Astrocyte (in vitro differentiated cells and primary cell): ENCODE measurements around the gene PAPLN. TPM values are rescaled to one million over a fixed set of nuclear protein-coding genes. Genes with fewer than 3 reads are reported as not detected.

Experiments
- DNase-seq: peaks from one replicate; pipeline ENCODE4 v3.0.0-alpha.2; 2010; ENCODE audit warnings: low read depth
- FAIRE-seq: peaks from 2 replicates; lab custom pipeline; 2011; peaks lifted over from hg19 to GRCh38; lab: Jason Lieb, UNC
- H2AFZ ChIP-seq: 2 replicates; pipeline ENCODE4 v1.6.0; 2012; ENCODE audit warnings: low read depth, low read length, inconsistent platforms
- H3K27ac ChIP-seq: 2 replicates; pipeline ENCODE4 v1.5.1; 2011; ENCODE audit warnings: low read depth, low read length, inconsistent platforms
- H3K27me3 ChIP-seq: 2 replicates; pipeline ENCODE4 v1.6.0; 2011; ENCODE audit warnings: low read length, inconsistent platforms; ENCODE audit not compliant: insufficient read depth
- H3K36me3 ChIP-seq: 2 replicates; pipeline ENCODE4 v1.5.1; 2011; ENCODE audit warnings: low read length, inconsistent platforms; ENCODE audit not compliant: insufficient read depth
- H3K4me1 ChIP-seq: 2 replicates; pipeline ENCODE4 v1.5.1; 2011; ENCODE audit warnings: low read length, inconsistent platforms; ENCODE audit not compliant: insufficient read depth
- H3K4me2 ChIP-seq: 2 replicates; pipeline ENCODE4 v1.6.0; 2012; ENCODE audit warnings: low read length, inconsistent platforms
- H3K4me3 ChIP-seq: 2 replicates; pipeline ENCODE4 v1.5.1; 2011; ENCODE audit warnings: low read depth, mild to moderate bottlenecking, low read length, inconsistent platforms; ENCODE audit not compliant: insufficient read depth
- H3K79me2 ChIP-seq: 2 replicates; pipeline ENCODE4 v1.6.0; 2012; ENCODE audit warnings: mild to moderate bottlenecking, low read length, inconsistent platforms; ENCODE audit not compliant: insufficient read depth
- H3K9ac ChIP-seq: 2 replicates; pipeline ENCODE4 v1.6.0; 2012; ENCODE audit warnings: mild to moderate bottlenecking, low read length, inconsistent platforms
- H3K9me3 ChIP-seq: 2 replicates; pipeline ENCODE4 v1.5.1; 2012; ENCODE audit warnings: low read depth, mild to moderate bottlenecking, low read length, inconsistent platforms; ENCODE audit not compliant: insufficient read depth
- H4K20me1 ChIP-seq: 2 replicates; pipeline ENCODE4 v1.6.0; 2012; ENCODE audit warnings: low read length, inconsistent platforms; ENCODE audit not compliant: insufficient read depth
- H3K27ac Mint-ChIP-seq: one replicate; pipeline ENCODE4 v1.8.0; 2021; ENCODE audit warnings: mild to moderate bottlenecking, mixed read lengths; ENCODE audit not compliant: unreplicated experiment
- H3K27me3 Mint-ChIP-seq: one replicate; pipeline ENCODE4 v1.8.0; 2021; ENCODE audit warnings: low read depth, mixed read lengths; ENCODE audit not compliant: unreplicated experiment
- H3K36me3 Mint-ChIP-seq: one replicate; pipeline ENCODE4 v1.8.0; 2021; ENCODE audit warnings: low read depth, mixed read lengths; ENCODE audit not compliant: unreplicated experiment
- H3K4me1 Mint-ChIP-seq: one replicate; pipeline ENCODE4 v1.8.0; 2021; ENCODE audit warnings: low read depth, mixed read lengths; ENCODE audit not compliant: unreplicated experiment
- H3K4me3 Mint-ChIP-seq: one replicate; pipeline ENCODE4 v1.8.0; 2021; ENCODE audit warnings: mild to moderate bottlenecking, moderate library complexity, mixed read lengths; ENCODE audit not compliant: unreplicated experiment
- H3K9me3 Mint-ChIP-seq: one replicate; pipeline ENCODE4 v1.8.0; 2021; ENCODE audit warnings: mild to moderate bottlenecking, mixed read lengths; ENCODE audit not compliant: unreplicated experiment
- EZH2 ChIP-seq: IDR thresholded peaks from 2 replicates; pipeline ENCODE4 v1.6.1; 2012; ENCODE audit warnings: mild to moderate bottlenecking, low read length, inconsistent platforms; ENCODE audit not compliant: insufficient read depth
- total RNA-seq: library from RNA; stranded (reverse); gene quantifications from 2 replicates; pipeline ENCODE4 v1.2.1, GENCODE V29; 2021
- TF ChIP-seq, protein P1 (sequence below): IDR thresholded peaks from 2 replicates; pipeline ENCODE4 v1.5.1; 2011; ENCODE audit warnings: low read depth, mild to moderate bottlenecking, inconsistent platforms, low read length, moderate library complexity; ENCODE audit not compliant: insufficient read depth

PAPLN gene
- total RNA-seq, 1 donor from 2014 or later: 5.0 TPM

- peak overlapping the region; percentile 83 for H3K4me2 ChIP-seq
- no peak for FAIRE-seq
- Mint-ChIP-seq H3K9me3 (no peaks in the 10 kb centered on the region), H3K36me3 (peaks cover 9% of the 10 kb centered on the region), H3K4me3 (no peak overlapping the region), H3K4me1 (peaks cover 18% of the 10 kb centered on the region), H3K27ac (peak overlapping the region; percentile 31), H3K27me3 (no peaks in the 10 kb centered on the region)
- peaks cover 2% of the 10 kb centered on the region for H3K27me3 ChIP-seq
- DNase-seq: peak; percentile 87
- peaks cover 18% of the 10 kb centered on the region for H3K4me1 ChIP-seq
- peak overlapping the region; percentile 38 for H3K4me3 ChIP-seq
- no peak for TF ChIP-seq EZH2
- no peaks in the 10 kb centered on the region for H3K9me3 ChIP-seq
- H3K27ac ChIP-seq: peak overlapping the region; percentile 75
- no peaks in the 10 kb centered on the region for H4K20me1 ChIP-seq
- H3K9ac ChIP-seq: peak overlapping the region; percentile 52
- H3K79me2 ChIP-seq: no peaks in the 10 kb centered on the region
- no peaks in the 10 kb centered on the region for H3K36me3 ChIP-seq
- peak overlapping the region; percentile 65 for H2AFZ ChIP-seq
Observed at GRCh38 chr14:73227812-73228781, 9.2 kb upstream of the PAPLN start.

GRCh38 chr14:73230051-73230450 is 7.3 kb upstream of the PAPLN start:
- peaks cover 29% of the 10 kb centered on the region for H3K4me1 Mint-ChIP-seq
- Histone ChIP-seq H3K4me2 (no peak overlapping the region), H3K27ac (no peak overlapping the region), H3K79me2 (no peaks in the 10 kb centered on the region), H3K27me3 (peaks cover 21% of the 10 kb centered on the region), H2AFZ (no peak overlapping the region), H3K36me3 (no peaks in the 10 kb centered on the region), H4K20me1 (no peaks in the 10 kb centered on the region), H3K9me3 (no peaks in the 10 kb centered on the region), H3K4me1 (peaks cover 18% of the 10 kb centered on the region), H3K9ac (no peak overlapping the region), H3K4me3 (no peak overlapping the region)
- H3K4me3 Mint-ChIP-seq: no peak overlapping the region
- H3K27me3 Mint-ChIP-seq: peaks cover 11% of the 10 kb centered on the region
- no peak overlapping the region for H3K27ac Mint-ChIP-seq
- DNase-seq: no peak
- FAIRE-seq: no peak
- no peaks in the 10 kb centered on the region for H3K9me3 Mint-ChIP-seq
- TF ChIP-seq, protein P1, sequence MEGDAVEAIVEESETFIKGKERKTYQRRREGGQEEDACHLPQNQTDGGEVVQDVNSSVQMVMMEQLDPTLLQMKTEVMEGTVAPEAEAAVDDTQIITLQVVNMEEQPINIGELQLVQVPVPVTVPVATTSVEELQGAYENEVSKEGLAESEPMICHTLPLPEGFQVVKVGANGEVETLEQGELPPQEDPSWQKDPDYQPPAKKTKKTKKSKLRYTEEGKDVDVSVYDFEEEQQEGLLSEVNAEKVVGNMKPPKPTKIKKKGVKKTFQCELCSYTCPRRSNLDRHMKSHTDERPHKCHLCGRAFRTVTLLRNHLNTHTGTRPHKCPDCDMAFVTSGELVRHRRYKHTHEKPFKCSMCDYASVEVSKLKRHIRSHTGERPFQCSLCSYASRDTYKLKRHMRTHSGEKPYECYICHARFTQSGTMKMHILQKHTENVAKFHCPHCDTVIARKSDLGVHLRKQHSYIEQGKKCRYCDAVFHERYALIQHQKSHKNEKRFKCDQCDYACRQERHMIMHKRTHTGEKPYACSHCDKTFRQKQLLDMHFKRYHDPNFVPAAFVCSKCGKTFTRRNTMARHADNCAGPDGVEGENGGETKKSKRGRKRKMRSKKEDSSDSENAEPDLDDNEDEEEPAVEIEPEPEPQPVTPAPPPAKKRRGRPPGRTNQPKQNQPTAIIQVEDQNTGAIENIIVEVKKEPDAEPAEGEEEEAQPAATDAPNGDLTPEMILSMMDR: no peak
- no peak for TF ChIP-seq EZH2
- no peaks in the 10 kb centered on the region for H3K36me3 Mint-ChIP-seq

DNA sequence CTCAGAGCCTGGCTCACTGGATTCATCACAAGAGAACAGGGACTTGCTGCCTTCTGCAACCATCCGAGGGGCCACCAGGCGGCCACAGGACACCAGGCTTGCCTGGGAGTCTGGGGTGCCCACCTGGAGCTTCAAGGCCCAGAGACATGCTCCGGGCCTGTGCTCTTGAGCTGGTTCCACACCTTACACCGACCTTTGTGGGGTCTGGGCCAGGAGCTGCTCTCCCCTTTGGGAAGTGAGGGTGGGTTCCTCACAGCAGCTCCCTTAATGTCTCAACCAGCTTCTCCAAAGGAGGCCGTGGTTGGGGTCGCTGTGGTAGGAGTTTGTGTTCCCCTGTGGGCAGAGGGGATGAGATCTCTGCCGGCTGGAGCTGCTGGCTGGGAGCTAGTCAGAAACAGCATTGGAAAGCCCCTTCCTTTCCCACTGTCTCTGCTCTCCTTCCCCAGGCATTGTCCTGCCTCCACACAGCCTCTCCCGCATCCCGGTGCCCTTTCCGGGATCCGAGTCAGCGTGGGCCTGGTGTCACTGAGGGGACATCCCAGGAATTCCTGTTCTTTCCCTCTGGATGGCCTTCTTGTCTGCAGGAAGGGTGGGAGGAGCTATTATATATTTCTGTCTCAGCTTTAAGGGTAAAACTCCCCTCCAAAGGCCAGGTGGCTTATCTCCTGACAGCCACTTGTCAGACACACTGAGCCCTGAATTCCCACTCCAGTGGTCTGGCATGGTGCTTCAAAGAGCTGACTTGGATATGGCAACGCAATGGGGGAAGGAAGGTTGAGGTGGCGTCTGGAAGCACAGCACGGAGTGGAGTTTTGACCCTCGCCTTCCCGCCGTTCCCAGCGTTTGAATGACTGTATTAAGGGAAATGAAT is 5.1 kb upstream of the PAPLN start:
- Histone ChIP-seq H3K9me3 (no peaks in the 10 kb centered on the region), H3K27me3 (peaks cover 40% of the 10 kb centered on the region), H3K4me1 (peaks cover 18% of the 10 kb centered on the region), H3K79me2 (no peaks in the 10 kb centered on the region), H2AFZ (no peak overlapping the region), H3K9ac (no peak overlapping the region), H3K36me3 (no peaks in the 10 kb centered on the region), H3K4me3 (no peak overlapping the region), H3K4me2 (no peak overlapping the region), H3K27ac (no peak overlapping the region), H4K20me1 (peaks cover 4% of the 10 kb centered on the region)
- H3K27ac Mint-ChIP-seq: no peak overlapping the region
- H3K9me3 Mint-ChIP-seq: no peaks in the 10 kb centered on the region
- H3K36me3 Mint-ChIP-seq: no peaks in the 10 kb centered on the region
- H3K4me1 Mint-ChIP-seq: peaks cover 40% of the 10 kb centered on the region
- H3K27me3 Mint-ChIP-seq: peaks cover 17% of the 10 kb centered on the region
- TF ChIP-seq EZH2: no peak
- TF ChIP-seq, protein P1: no peak
- FAIRE-seq (no peak), DNase-seq (no peak)
- H3K4me3 Mint-ChIP-seq: no peak overlapping the region
